H1 (cell line): ENCODE data around the gene U2AF1L4. TPM values are rescaled to one million over a fixed set of nuclear protein-coding genes. Genes with fewer than 3 reads are reported as not detected.

Experiments used
- CTCF ChIA-PET: fragments of 300-600 bp; sonication (Branson Sonifier 250); formaldehyde crosslinking; loops from one replicate; lab custom pipeline; 2021; ENCODE audit not compliant: partially characterized antibody; lab: Charles Lee
- POLR2A ChIA-PET: fragments of 300-600 bp; sonication (Branson Sonifier 250); formaldehyde crosslinking; loops from one replicate; lab custom pipeline; 2021; ENCODE audit warnings: inconsistent platforms; ENCODE audit not compliant: partially characterized antibody; lab: Charles Lee
- DNase-seq, 2 experiments: peaks; one replicate each; pipeline versions ENCODE4 v3.0.0 to v3.0.0-alpha.2; 2010 to 2022; ENCODE audit warnings: low spot score in 2 of 2, low read depth in 1 of 2, mixed read lengths in 1 of 2
- FAIRE-seq: peaks from 2 replicates; lab custom pipeline; 2011; peaks lifted over from hg19 to GRCh38; lab: Jason Lieb, UNC
- H2AFZ ChIP-seq: 2 replicates; pipeline ENCODE4 v1.8.1; 2012; ENCODE audit warnings: low read length, inconsistent platforms
- H2AK5ac ChIP-seq: 2 replicates; pipeline ENCODE4 v1.6.1; 2013; ENCODE audit warnings: low read depth, low read length
- H2BK120ac ChIP-seq: replicated peaks from 2 replicates; pipeline ENCODE3; 2013; ENCODE audit warnings: low read depth, low read length, inconsistent platforms
- H2BK12ac ChIP-seq: 2 replicates; pipeline ENCODE4 v1.6.1; 2013; ENCODE audit warnings: low read depth, low read length
- H2BK15ac ChIP-seq: 2 replicates; pipeline ENCODE4 v1.6.1; 2013; ENCODE audit warnings: low read length
- H2BK20ac ChIP-seq: 2 replicates; pipeline ENCODE4 v1.6.1; 2013; ENCODE audit warnings: low read length
- H2BK5ac ChIP-seq: 2 replicates; pipeline ENCODE4 v1.6.1; 2013; ENCODE audit warnings: low read depth, low read length
- H3K14ac ChIP-seq: 2 replicates; pipeline ENCODE4 v1.6.1; 2013; ENCODE audit warnings: inconsistent platforms; ENCODE audit not compliant: insufficient read length
- H3K18ac ChIP-seq: 2 replicates; pipeline ENCODE4 v1.6.1; 2013; ENCODE audit warnings: low read length; ENCODE audit errors: extremely low read depth
- H3K23ac ChIP-seq: 2 replicates; pipeline ENCODE4 v1.6.1; 2013; ENCODE audit warnings: inconsistent platforms; ENCODE audit not compliant: insufficient read length
- H3K23me2 ChIP-seq: 2 replicates; pipeline ENCODE4 v1.6.1; 2013; ENCODE audit warnings: low read depth, low read length
- H3K27ac ChIP-seq: 2 replicates; pipeline ENCODE4 v1.6.1; 2011; ENCODE audit warnings: low read depth, low read length, inconsistent platforms
- H3K27me3 ChIP-seq, 4 experiments: replicated peaks in 1 of 4; 1 replicate in 1 of 4; 2 replicates in 3 of 4; pipeline versions ENCODE4 v1.6.1 to v1.8.1; 2011 to 2013; ENCODE audit warnings: low read length in 3 of 4, mild to moderate bottlenecking in 3 of 4, inconsistent platforms in 2 of 4, mixed read lengths in 2 of 4, moderate library complexity in 1 of 4; ENCODE audit not compliant: control insufficient read depth in 3 of 4, insufficient read depth in 3 of 4; ENCODE audit errors: extremely low read depth in 1 of 4
- H3K36me3 ChIP-seq, 4 experiments: 2 replicates each; pipeline versions ENCODE4 v1.6.1 to v1.8.1; 2011 to 2013; ENCODE audit warnings: mild to moderate bottlenecking in 4 of 4, low read length in 3 of 4, moderate library complexity in 2 of 4, control low read depth in 1 of 4, inconsistent platforms in 1 of 4; ENCODE audit not compliant: insufficient read depth in 4 of 4, control insufficient read depth in 2 of 4
- H3K4ac ChIP-seq: replicated peaks from 2 replicates; pipeline ENCODE3; 2013; ENCODE audit warnings: low read length, low read depth, mixed read lengths, inconsistent platforms; ENCODE audit not compliant: insufficient read length
- H3K4me1 ChIP-seq, 4 experiments: replicated peaks in 1 of 4; 1 replicate in 1 of 4; 2 replicates in 3 of 4; pipeline versions ENCODE4 v1.6.1 to v1.8.1; 2011 to 2013; ENCODE audit warnings: low read length in 3 of 4, inconsistent platforms in 2 of 4, mixed read lengths in 1 of 4; ENCODE audit not compliant: insufficient read depth in 4 of 4, control insufficient read depth in 3 of 4
- H3K4me2 ChIP-seq, 2 experiments: 2 replicates each; pipeline versions ENCODE4 v1.6.1 to v1.8.1; 2011 to 2013; ENCODE audit warnings: low read depth in 2 of 2, low read length in 2 of 2, control low read depth in 1 of 2, inconsistent platforms in 1 of 2, mild to moderate bottlenecking in 1 of 2; ENCODE audit not compliant: insufficient read depth in 1 of 2
- H3K4me3 ChIP-seq, 4 experiments: fragments of 200-600, 300-600 bp in 1 of 4; sonication (generic), shearing (Covaris generic), sonication (Bioruptor Twin) in 1 of 4; 2 replicates each; pipeline versions ENCODE4 v1.5.1 to v1.8.1; 2011 to 2016; ENCODE audit warnings: low read length in 4 of 4, low read depth in 3 of 4, control low read depth in 2 of 4, inconsistent platforms in 2 of 4, mild to moderate bottlenecking in 2 of 4, mixed read lengths in 1 of 4, moderate library complexity in 1 of 4; ENCODE audit not compliant: insufficient read depth in 2 of 4; ENCODE audit errors: extremely low read depth in 1 of 4
- H3K56ac ChIP-seq: replicated peaks from 2 replicates; pipeline ENCODE3; 2013; ENCODE audit warnings: low read depth, mild to moderate bottlenecking, mixed read lengths, low read length, inconsistent platforms; ENCODE audit not compliant: insufficient read length
- H3K79me1 ChIP-seq: 2 replicates; pipeline ENCODE4 v1.6.1; 2013; ENCODE audit warnings: low read depth, low read length, control low read depth
- H3K79me2 ChIP-seq, 2 experiments: 2 replicates each; pipeline versions ENCODE4 v1.6.1 to v1.8.1; 2012 to 2013; ENCODE audit warnings: low read length in 2 of 2, mild to moderate bottlenecking in 2 of 2, inconsistent platforms in 1 of 2; ENCODE audit not compliant: insufficient read depth in 2 of 2, control insufficient read depth in 1 of 2
- H3K9ac ChIP-seq, 4 experiments: replicated peaks in 1 of 4; 1 replicate in 1 of 4; 2 replicates in 3 of 4; pipeline versions ENCODE4 v1.6.1 to v1.8.1; 2011 to 2013; ENCODE audit warnings: low read depth in 3 of 4, low read length in 3 of 4, control low read depth in 2 of 4, mild to moderate bottlenecking in 2 of 4, moderate library complexity in 2 of 4, inconsistent platforms in 1 of 4; ENCODE audit errors: extremely low read depth in 1 of 4
- H3K9me3 ChIP-seq, 2 experiments: 2 replicates each; pipeline versions ENCODE4 v1.6.1 to v1.8.1; 2012 to 2013; ENCODE audit warnings: mild to moderate bottlenecking in 2 of 2, moderate library complexity in 2 of 2, control low read depth in 1 of 2, inconsistent platforms in 1 of 2, low read depth in 1 of 2, low read length in 1 of 2, mixed read lengths in 1 of 2; ENCODE audit not compliant: insufficient read depth in 2 of 2
- H4K20me1 ChIP-seq, 2 experiments: replicated peaks in 1 of 2; 2 replicates each; pipeline versions ENCODE3 to v1.8.1; 2011 to 2013; ENCODE audit warnings: inconsistent platforms in 2 of 2, low read length in 2 of 2, mild to moderate bottlenecking in 1 of 2; ENCODE audit not compliant: insufficient read depth in 2 of 2, control insufficient read depth in 1 of 2
- H4K5ac ChIP-seq: 2 replicates; pipeline ENCODE4 v1.6.1; 2013; ENCODE audit warnings: low read length, low read depth, mixed read lengths, inconsistent platforms; ENCODE audit not compliant: insufficient read length
- H4K8ac ChIP-seq: 2 replicates; pipeline ENCODE4 v1.8.0; 2013; ENCODE audit warnings: mild to moderate bottlenecking, moderate library complexity, low read length, inconsistent platforms; ENCODE audit not compliant: insufficient read depth; ENCODE audit errors: extremely low read depth
- H4K91ac ChIP-seq: replicated peaks from 2 replicates; pipeline ENCODE3; 2013; ENCODE audit warnings: low read length, mixed read lengths, inconsistent platforms; ENCODE audit not compliant: insufficient read length
- BCL11A ChIP-seq, 2 experiments: IDR thresholded peaks; one replicate each; pipeline ENCODE4 v1.6.1; 2011; ENCODE audit warnings: low read depth in 2 of 2, low read length in 2 of 2, mild to moderate bottlenecking in 2 of 2
- CBX5 ChIP-seq: fragments of 300-800, 300-1000 bp; sonication (generic); IDR thresholded peaks from 2 replicates; pipeline ENCODE4 v1.7.1; 2016; ENCODE audit warnings: antibody characterized with exemption, low read length, low read depth
- CREB1 ChIP-seq: IDR thresholded peaks from 2 replicates; pipeline ENCODE4 v1.6.1; 2012; ENCODE audit warnings: inconsistent platforms
- CTBP2 ChIP-seq: IDR thresholded peaks from 2 replicates; pipeline ENCODE4 v1.7.0; 2011; ENCODE audit warnings: borderline replicate concordance, mild to moderate bottlenecking, moderate library complexity, mixed read lengths, low read length; ENCODE audit not compliant: insufficient read depth, insufficient read length
- GTF2F1 ChIP-seq: IDR thresholded peaks from 2 replicates; pipeline ENCODE4 v1.6.1; 2012; ENCODE audit warnings: low read depth, low read length, improper control_type of control experiment, borderline replicate concordance
- JUND ChIP-seq: IDR thresholded peaks from 2 replicates; pipeline ENCODE4 v1.6.1; 2011; ENCODE audit warnings: mild to moderate bottlenecking, improper control_type of control experiment, low read length
- KDM5A ChIP-seq: fragments of 200-600 bp; IDR thresholded peaks from 2 replicates; pipeline ENCODE4 v1.7.1; 2012; ENCODE audit warnings: mild to moderate bottlenecking, low read length, inconsistent platforms, mixed read lengths
- RAD21 ChIP-seq, 2 experiments: IDR thresholded peaks in 1 of 2; conservative IDR thresholded peaks in 1 of 2; 2 replicates each; pipeline ENCODE4 v1.6.1; 2011; ENCODE audit warnings: low read depth in 2 of 2, low read length in 2 of 2, improper control_type of control experiment in 1 of 2, inconsistent platforms in 1 of 2, mild to moderate bottlenecking in 1 of 2, moderate library complexity in 1 of 2
- SAP30 ChIP-seq: fragments of 300-600 bp; sonication (generic); IDR thresholded peaks from 2 replicates; pipeline ENCODE4 v1.7.1; 2012; ENCODE audit warnings: low read length, moderate library complexity, mild to moderate bottlenecking, inconsistent platforms; ENCODE audit not compliant: insufficient read depth, insufficient replicate concordance
- SP2 ChIP-seq: IDR thresholded peaks from 2 replicates; pipeline ENCODE4 v1.6.1; 2012; ENCODE audit warnings: mild to moderate bottlenecking, low read length, inconsistent platforms
- SRF ChIP-seq: IDR thresholded peaks from 2 replicates; pipeline ENCODE4 v1.6.1; 2011; ENCODE audit warnings: mild to moderate bottlenecking, low read depth, low read length, moderate library complexity
- SUZ12 ChIP-seq: fragments of 200-600 bp; sonication (generic); IDR thresholded peaks from 2 replicates; pipeline ENCODE4 v1.6.1; 2012; ENCODE audit warnings: mild to moderate bottlenecking, inconsistent platforms, low read length, moderate library complexity, mixed read lengths
- TAF1 ChIP-seq: IDR thresholded peaks from 2 replicates; pipeline ENCODE4 v1.6.1; 2011; ENCODE audit warnings: mild to moderate bottlenecking, low read depth, low read length
- TBP ChIP-seq: IDR thresholded peaks from 2 replicates; pipeline ENCODE4 v1.6.1; 2011; ENCODE audit warnings: low read depth, low read length, improper control_type of control experiment
- WGBS, 2 experiments: shearing (Covaris generic) in 1 of 2; methylation state at CpG; one replicate each; pipeline versions ENCODE4 v1.1.6 to v1.1.7; 2013 to 2015; ENCODE audit warnings: low lambda C conversion rate in 2 of 2, mixed read lengths in 2 of 2, inconsistent platforms in 1 of 2, low coverage in 1 of 2, missing lambda C conversion rate in 1 of 2; ENCODE audit not compliant: insufficient replicate concordance in 2 of 2, insufficient coverage in 1 of 2, insufficient read length in 1 of 2; ENCODE audit errors: extremely low coverage in 1 of 2, missing lambda C conversion rate in 1 of 2; 5-methylcytosine and 5-hydroxymethylcytosine counted together
- polyA plus RNA-seq, 7 experiments: library from polyadenylated mRNA; depleted of rRNA in 3 of 7; stranded (reverse) in 5 of 7; unstranded in 2 of 7; fragments of >200 nt in 5 of 7; fragments of 200-250 nt in 2 of 7; gene quantifications; 1 replicate in 5 of 7; 2 replicates in 1 of 7; 4 replicates in 1 of 7; pipeline versions ENCODE4 v1.2.1 to v1.2.3, GENCODE V29; 2011 to 2013; ENCODE audit warnings: missing spikeins in 2 of 7, mixed read lengths in 2 of 7
- total RNA-seq: library from RNA; stranded (reverse); fragmentation: NEBNext Ultra II Directional; extraction: Animal tissue kit (Norgen Biotek cat#: 25700); gene quantifications from 2 replicates; pipeline ENCODE4 v1.2.1, GENCODE V29; 2021

Gene U2AF1L4
- total and polyA plus RNA-seq, 2 of the 8 experiments (the other 6 are each of a cell fraction or from before 2014, with no cell fraction given), result 15.1 to 32.7 TPM

- DNase-seq, result no peak
- no peak for FAIRE-seq
- H3K27me3 ChIP-seq, result peaks cover 0 to 2% (median under 1%) of the 10 kb centered on the region in 4 experiments; a peak in 2 of 7 replicates
- no peaks in the 10 kb centered on the region for H3K36me3 ChIP-seq
- H2BK120ac ChIP-seq, result no peak overlapping the region
- no peak overlapping the region for H3K18ac ChIP-seq
- H4K8ac ChIP-seq, result no peak overlapping the region
- CTCF ChIA-PET, result interaction anchor here (1.1 kb wide), 1 partner anchor 10 kb away, joined by 4 read pairs; no protein-coding TSS in a partner anchor
- no peak overlapping the region for H3K14ac ChIP-seq
- H4K5ac ChIP-seq, result no peak overlapping the region
- H3K23me2 ChIP-seq, result peaks cover 9% of the 10 kb centered on the region
- H3K9ac ChIP-seq, result no peak overlapping the region
- WGBS, 2 experiments, result 71% methylated on average over 5 of the region's 5 CpGs; no CpG with 5 or more reads in 1 of the 2 experiments
- no peak overlapping the region for H2BK15ac ChIP-seq
- H3K23ac ChIP-seq, result no peak overlapping the region
- no peaks in the 10 kb centered on the region; the same call in 1 of the 2 replicates for H3K79me1 ChIP-seq
- H4K91ac ChIP-seq, result no peak overlapping the region
- H2BK12ac ChIP-seq, result no peak overlapping the region
- H2BK5ac ChIP-seq, result no peak overlapping the region
- H3K27ac ChIP-seq, result no peak overlapping the region
- no peak for TF ChIP-seq TAF1
- no peak for TF ChIP-seq BCL11A (IDR thresholded peaks at IDR 0.05; ENCODE audit: low read depth in 2 of 2, low read length in 2 of 2)
- no peak for TF ChIP-seq SUZ12
- no peak for TF ChIP-seq TBP
- no peak for TF ChIP-seq KDM5A
- TF ChIP-seq SAP30, result no peak
- TF ChIP-seq GTF2F1, result no peak
- no peak for TF ChIP-seq SP2
- no peak for TF ChIP-seq CREB1
- TF ChIP-seq JUND, result no peak
- no peak for TF ChIP-seq CBX5
- TF ChIP-seq CTBP2, result no peak
- TF ChIP-seq RAD21 (IDR thresholded peaks at IDR 0.05 in 1 of 2, conservative IDR thresholded peaks at IDR 0.05 in 1 of 2; ENCODE audit: low read depth in 2 of 2, low read length in 2 of 2), result no peak
- TF ChIP-seq SRF, result no peak
- peaks cover 0 to 1% (median under 1%) of the 10 kb centered on the region in 4 experiments; a peak in 4 of 7 replicates for H3K4me1 ChIP-seq
- no peak overlapping the region for H3K4ac ChIP-seq
- H3K79me2 ChIP-seq, result peaks cover 0 to 7% of the 10 kb centered on the region in 2 experiments; a peak in 1 of 4 replicates
- H3K56ac ChIP-seq, result no peak overlapping the region
- H3K4me3 ChIP-seq, result no peak overlapping the region
- no peak overlapping the region for H2AFZ ChIP-seq
- no peak overlapping the region; the same call in 1 of the 2 replicates for H2AK5ac ChIP-seq
- H3K9me3 ChIP-seq, result no peaks in the 10 kb centered on the region
- POLR2A ChIA-PET, result no interaction called here
- H2BK20ac ChIP-seq, result no peak overlapping the region
- no peak overlapping the region; a peak in 1 of 4 replicates for H3K4me2 ChIP-seq
- no peaks in the 10 kb centered on the region for H4K20me1 ChIP-seq
Observed at GRCh38 chr19:35750167-35750566, 4.9 kb upstream of the U2AF1L4 start.
